Mesenteric fat pad (tissue), 1 donor: ENCODE results near the gene IFI35. TPM values are rescaled to one million over a fixed set of nuclear protein-coding genes. Genes with fewer than 3 reads are reported as not detected.

Experiments used
- DNase-seq: peaks from one replicate; pipeline ENCODE4 v3.0.0-alpha.2; 2020; ENCODE audit warnings: low spot score
- total RNA-seq: library from RNA; stranded (reverse); fragmentation: NEBNext Ultra II Directional; extraction: Animal tissue kit (Norgen Biotek cat#: 25700); gene quantifications from one replicate; pipeline ENCODE4 v1.2.1, GENCODE V29; 2021
- donor health status: DM: yes; HTN: yes; CAD: no.

IFI35 gene
- total RNA-seq, 1 donor from 2014 or later, result 33.5 TPM

DNA sequence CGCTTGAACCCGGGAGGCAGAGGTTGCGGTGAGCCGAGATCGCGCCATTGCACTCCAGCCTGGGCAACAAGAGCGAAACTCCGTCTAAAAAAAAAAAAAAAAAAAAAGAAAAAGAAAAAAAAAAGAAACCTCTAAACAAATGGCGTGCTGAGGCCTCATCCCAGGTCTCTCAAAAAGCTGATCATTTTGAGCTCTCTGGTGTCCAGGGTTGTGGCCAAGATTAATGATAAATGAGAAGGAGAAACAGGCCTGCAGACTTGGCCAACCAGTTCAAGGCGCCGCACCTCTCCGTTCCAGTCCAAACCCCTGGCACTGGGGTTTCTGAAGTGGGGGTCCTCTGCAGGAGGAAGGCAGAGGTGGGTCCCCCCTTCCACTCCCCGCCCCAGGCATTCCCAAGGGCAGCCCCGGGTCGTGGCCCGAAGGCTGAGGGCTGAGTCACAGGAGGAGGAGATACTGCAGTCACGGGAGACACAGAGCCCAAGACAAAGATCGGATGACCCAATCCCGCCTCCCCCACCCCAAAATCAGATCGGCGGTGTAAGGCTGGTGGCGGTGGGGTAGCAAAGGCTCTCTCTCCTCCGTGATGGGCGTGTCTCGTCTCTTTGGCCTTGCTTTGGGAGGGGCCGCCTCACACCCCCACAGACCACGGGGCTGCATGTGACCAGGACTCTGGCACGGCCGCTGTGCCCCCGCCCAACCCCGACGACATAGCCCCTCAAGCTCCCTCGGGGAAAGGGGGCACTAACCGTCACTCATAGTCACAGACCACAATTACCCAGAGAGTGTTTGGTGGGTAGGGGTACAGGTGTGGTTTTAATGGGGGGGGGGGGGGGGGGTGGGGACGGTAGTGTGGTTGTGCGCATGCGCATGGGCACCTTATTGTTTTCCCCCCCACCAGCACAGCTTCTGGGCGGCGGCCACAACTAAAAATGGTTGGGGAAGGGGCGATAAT, 14.5 kb downstream of the IFI35 start:
- DNase-seq, result peak; percentile 92

DNA sequence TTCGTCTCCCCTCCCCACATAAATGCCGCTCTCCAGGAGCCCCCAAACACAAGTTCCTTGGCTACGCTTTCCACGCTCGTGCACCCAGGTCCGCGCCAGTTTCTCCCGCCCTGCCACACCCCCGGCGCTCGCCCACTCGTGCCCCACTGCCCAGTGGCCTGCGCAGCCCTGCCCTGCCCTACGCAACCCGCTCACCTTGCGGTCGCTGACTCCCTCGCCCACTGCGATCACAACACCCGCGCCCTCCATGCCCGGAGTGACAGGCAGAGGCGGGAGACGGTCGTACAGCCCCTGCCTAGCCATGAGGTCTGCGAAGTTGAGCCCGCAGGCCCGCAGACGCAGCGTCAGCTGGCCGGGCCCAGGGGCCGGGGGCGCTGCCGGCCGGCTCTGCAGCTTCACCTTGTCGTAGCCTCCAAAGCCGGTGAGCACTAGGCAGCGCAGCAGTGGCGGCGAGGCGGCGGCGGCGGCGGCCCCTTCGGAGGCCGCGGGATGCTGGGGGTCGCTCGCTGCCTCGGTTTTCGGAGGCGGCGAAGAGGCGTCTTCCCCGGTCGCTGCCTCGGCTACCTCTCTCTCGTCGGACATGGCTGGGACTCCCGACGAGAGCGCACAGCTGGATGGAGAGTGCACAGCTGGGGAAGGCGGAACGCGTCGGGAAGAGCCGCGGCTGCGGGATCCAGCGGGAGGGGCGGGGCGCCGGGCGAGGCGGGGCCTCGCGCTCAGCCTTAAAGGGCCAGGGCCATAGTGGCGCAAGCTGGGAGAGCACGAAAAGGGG, 15.3 kb downstream of the IFI35 start, which contains the start of gene VAT1:
Gene VAT1 (minus strand): TSS at position 645 of the 772 bp plus-strand sequence. CDS start 63 bp downstream, at position 582.
- peak; percentile 94 for DNase-seq

DNA sequence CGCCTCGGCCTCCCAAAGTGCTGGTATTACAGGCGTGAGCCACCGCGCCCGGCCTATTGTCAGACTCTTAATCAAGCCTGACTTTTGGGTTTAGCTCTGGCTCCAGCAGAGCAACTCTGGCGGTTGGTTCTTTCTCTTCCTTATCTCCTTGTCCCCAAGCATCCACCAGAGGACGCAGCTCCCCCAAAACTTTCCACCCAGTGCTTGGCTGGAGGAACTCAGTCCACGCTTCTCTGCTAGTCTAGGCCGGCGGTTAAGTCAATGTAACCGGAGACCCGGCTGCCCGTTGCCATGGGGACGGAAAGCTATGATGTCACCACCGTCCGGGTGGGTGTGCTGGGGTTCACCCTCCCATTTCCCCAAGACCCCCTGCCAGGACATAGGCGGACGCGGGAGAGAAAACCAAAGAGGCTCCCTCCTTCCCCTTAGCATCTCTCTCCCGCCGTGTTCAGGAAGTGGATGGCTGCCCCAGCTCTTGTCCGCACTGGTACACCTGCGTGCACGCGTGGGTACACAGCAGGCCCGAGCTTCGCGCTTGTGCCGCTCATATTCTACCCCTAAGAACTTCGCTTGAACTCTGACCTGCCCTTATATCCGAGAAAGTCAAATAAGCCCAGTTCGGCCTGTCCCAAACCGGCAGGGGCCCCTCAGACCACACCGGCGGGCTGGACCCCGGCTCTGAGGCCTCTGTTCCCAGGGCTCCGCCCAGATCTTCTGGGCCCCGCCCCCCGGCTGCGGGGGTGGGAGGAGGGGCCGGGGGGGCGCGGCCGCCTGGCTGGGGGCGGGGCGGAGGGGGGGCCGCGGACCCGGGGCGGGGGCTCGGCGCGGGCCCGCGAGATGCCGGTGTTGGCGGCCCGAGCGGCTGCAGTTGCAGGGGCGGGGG, 18.1 kb downstream of the IFI35 start, which contains the start of gene RND2:
Gene RND2 (plus strand): TSS at position 825 of the 883 bp plus-strand sequence. CDS start 117 bp downstream, outside the sequence.
- no peak for DNase-seq

DNA sequence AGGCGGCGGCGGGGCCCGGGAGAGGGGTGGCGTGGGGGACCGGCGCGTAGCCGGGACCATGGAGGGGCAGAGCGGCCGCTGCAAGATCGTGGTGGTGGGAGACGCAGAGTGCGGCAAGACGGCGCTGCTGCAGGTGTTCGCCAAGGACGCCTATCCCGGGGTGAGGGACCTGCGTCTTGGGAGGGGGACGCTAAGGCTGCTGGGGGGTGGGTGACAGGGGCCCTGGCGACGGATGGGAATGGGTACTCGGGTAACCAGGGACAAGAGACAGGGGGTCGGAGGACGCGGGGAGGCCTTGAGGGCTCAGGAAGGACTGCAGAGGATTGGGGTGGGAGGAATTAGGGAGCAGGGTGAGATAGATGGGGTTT, 18.7 kb downstream of the IFI35 start:
- DNase-seq, result no peak

DNA sequence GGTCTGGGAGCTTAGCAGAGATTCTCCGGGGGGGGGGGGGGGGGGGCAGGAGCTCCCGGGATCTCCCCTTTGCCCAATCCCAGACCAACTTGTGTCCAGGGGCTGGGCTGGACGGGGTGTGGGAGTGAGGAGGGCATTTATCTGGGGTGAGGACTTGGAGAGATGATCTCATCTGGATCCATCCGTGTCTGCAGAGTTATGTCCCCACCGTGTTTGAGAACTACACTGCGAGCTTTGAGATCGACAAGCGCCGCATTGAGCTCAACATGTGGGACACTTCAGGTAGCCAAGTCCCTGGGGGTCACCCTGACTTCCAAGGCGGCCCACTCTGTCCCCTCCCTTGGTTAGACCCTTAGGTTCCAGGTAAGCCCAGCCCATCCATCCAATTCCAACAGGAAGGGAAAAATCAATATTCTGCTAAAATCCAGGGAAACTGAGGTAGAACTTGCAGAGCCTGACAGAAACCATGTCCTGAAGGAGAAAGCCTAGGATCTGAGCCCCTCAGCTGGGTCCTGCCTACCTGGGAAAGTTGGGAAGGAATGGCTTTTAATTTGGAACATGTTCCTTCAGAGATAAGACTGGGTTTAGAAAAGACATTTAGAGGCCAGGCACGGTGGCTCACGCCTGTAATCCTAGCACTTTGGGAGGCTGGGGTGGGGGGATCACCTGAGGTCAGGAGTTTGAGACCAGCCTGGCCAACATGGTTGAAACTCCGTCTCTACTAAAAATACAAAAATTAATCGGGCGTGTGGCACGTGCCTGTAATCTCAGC, 19.4 kb downstream of the IFI35 start:
- DNase-seq, result no peak

DNA sequence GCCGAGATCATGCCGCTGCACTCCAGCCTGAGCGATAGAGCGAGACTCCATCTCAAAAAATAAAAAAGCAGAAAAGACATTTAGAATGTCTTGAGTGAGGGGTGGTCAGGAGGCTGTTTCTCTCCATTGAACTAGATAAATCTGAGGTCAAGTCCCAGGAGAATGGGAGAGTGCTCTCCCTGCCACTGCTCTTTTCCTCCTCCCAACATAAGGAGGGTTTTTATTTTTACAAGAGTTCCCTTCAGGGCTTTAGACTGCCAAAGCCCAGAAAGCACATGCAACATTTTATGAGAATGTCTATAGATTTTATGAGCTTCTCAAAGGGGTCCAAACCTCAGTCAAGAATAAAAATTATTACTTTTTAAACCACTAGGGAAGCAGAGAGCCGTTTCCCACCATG, 20.0 kb downstream of the IFI35 start:
- no peak for DNase-seq

DNA sequence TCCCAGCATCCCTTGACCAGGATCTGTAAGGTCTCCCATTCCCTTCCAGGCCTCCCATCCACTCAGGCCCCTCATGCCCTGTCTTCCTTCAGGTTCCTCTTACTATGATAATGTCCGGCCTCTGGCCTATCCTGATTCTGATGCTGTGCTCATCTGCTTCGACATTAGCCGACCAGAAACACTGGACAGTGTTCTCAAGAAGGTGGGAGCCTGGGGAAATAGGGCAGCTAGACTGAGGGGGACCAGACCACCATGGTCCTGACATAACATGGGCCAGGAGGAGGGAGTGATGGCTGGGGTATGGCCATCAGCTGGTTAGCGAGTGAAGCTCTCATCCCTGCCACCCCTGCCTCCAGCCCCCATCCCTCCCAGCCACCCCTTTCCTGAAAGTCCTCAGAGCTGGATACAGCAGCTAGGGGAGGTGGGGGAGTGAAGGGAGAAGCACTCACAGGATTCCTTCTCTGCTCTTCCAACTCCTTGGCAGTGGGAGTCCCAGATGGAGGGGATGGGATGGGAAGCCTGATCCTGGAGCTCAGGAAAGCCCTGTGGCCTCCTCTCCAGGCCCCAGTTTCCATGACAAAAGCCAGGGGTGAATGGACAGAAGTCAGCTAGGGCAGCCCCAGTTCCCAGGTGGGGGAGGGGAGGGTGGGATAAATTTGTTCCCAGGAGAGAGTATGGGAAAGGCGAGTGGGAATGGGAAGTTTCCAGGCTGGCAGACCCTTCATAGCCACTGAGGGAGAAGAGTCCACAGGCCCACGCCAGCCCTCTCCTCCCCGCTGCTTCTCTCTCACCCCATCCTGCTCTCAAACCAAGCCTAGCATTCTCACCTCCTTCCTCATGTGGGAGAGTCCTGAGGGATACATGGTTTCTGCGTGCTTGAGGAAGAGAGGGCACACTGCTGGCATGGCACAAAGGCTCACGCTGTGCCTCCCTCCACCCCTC, 20.8 kb downstream of the IFI35 start:
- DNase-seq, result no peak

DNA sequence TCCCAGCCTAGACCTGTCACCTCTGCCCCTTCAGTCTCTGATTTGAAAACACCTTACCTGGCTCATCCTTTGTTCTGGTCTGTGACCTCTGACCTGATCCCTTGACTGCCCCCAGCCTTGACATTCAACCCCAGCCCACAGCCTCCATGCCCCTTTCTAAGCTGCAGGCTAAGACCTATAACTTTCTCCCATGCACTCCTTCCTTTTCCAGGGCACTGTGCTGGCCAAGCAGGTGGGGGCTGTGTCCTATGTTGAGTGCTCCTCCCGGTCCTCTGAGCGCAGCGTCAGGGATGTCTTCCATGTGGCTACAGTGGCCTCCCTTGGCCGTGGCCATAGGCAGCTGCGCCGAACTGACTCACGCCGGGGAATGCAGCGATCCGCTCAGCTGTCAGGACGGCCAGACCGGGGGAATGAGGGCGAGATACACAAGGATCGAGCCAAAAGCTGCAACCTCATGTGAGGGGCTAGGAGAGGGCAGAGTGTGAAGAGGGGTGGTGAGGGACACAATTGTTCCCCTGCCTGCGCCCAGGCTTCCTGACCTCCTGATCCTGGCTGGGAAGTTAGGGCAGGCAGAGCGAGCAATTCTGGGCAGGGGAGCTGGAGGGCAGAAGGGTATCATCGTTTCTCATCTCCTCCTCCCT, 21.8 kb downstream of the IFI35 start:
- no peak for DNase-seq

DNA sequence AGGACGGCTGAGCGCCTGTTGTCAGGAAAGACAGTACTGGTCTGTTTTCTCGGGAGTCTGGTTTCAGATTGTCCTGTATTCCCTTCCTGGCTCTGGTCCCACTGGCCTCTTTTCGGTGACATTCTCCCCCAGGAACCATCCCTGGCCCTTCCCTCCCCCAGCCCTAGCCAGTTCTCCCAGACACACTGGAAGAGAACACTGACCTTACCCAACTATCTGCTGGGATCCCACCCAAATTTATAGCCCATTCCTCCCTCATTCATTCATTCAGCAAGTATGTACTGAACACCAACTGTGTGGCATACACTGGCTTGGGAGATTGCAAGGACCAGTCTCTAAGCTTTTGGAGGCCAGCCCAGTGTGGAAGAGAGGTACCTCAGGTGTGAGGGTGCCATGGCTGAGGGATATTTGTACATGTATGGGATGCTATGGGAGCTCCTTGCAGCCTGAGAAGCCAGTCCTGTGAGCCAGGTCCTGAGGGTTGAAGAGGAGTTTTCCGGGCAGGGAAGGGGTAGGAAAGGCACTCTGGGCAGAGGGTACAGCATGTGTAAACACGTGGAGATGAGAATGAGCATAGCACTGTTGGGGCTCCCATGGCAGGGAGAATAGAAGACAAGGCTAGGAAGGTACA, 23.7 kb downstream of the IFI35 start:
- DNase-seq, result no peak

DNA sequence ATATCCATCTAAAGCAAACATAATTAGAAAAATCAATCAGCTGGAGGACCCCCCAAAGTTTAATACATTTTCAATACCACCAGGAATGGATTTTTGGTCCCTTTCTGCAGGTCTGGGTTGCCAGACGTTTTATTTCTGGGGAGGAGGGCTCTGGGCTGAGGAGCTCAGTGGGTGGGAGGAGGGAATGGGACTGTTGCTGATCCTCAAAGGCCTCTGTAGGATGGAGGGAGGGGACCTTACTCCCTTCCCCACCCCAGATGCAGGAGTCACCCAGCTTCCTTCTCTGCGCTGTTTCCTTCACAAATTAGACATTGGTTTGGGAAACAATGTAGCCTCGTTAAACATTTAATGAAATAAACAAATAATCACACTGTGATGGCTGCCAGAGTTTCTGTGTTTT, 25.1 kb downstream of the IFI35 start:
- no peak for DNase-seq

DNA sequence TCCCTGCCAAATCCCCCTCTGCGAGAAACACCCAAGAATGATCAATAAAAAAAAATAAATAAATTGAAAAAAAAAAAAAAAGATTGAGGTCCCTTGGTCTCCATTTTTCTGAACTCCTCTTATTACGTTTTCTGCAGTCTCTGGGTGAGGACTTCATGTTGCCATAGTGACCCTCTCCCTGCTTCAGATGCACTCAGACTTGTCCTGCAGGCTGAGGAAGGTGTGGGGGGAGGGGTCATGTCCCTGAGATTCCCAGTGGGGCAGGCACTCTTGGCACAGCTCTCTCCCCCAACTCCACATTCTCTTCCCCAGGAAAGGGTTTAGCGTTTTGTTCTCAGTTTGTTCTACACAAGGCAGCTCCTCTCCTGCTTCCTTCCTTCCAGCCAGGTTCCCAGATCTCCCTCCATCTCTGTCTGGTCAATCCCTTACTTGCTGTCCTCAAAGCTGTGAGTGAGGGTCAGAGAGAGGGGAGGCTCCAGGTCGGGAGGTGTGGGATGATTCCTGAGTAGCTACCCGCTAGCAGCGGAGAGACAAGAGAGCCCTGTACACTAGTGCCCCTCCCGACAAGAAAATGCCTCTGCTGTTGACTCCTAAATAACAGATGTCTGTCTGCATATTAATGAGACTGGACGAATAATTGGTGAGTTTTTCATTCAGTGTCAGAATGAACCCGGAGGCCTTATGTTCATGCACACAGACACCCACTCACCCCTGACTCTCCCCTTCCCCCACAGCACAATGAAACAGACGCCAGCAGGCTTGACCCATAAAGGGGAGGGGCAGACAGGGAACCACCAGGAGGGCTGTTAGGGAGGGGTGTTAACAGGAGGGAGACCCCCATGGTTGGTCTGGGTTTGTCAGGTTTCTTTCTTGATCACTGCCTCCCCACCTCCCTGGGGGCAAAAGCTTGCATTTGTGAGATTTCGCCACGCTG, 27.6 kb downstream of the IFI35 start:
- DNase-seq, result no peak

DNA sequence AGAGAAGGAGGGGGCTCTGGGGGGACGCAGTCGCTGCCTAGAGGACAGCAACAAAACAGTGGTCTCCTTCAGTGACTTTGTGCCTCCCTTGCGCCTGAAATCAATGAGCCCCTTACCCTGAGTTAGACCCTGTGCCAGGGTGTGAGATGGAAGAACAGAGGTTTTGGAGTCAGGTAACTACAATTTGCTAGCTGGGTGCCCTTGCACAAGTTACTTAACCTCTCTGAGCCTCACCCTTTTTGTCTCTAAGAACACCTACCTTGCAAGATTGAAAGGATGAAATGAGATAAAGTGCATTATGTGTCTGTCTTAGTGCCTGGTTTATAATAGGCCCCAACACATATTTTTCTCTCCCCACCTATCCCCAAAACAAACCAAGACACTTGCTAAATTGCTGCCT, 28.3 kb downstream of the IFI35 start:
- DNase-seq, result no peak

DNA sequence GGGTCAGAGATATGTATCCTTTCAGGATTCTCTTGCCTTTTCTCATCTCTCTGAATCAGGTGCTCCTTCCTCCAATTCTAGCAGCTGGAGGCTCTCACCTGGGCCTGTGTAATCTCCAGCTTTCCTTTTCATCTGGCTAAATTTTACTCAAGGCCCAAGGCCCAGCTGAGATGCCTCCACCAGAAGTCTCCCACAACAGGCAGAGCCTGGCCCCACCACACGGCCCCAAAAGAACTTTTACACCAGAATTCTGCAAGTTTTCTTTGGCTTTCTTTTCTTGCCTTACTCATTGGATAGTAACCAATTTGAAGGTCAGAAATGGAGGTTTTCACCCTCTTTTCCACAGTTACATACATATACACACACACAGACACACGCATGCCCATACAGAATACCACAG, 33.1 kb downstream of the IFI35 start:
- DNase-seq, result peak; percentile 65

DNA sequence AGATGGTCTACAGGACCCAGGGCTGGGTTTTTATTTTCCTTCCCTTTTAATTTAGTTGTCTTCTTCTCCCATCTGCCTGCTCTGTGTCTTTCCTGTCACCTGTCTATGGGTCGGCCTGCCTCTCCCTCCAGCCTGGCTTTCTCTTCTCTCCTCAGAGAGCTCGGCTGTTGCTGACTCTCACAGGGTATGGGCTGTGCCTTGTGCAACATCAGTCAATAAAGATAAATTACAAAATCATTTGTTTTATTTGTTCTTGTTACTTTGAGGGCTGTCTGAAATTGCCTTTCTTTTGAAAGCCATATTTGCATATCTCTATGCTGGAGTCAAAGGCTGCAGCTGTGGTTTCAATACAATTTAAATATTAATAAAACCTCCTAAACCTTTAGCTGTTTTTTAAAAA, 34.1 kb downstream of the IFI35 start:
- DNase-seq, result peak; percentile 11

DNA sequence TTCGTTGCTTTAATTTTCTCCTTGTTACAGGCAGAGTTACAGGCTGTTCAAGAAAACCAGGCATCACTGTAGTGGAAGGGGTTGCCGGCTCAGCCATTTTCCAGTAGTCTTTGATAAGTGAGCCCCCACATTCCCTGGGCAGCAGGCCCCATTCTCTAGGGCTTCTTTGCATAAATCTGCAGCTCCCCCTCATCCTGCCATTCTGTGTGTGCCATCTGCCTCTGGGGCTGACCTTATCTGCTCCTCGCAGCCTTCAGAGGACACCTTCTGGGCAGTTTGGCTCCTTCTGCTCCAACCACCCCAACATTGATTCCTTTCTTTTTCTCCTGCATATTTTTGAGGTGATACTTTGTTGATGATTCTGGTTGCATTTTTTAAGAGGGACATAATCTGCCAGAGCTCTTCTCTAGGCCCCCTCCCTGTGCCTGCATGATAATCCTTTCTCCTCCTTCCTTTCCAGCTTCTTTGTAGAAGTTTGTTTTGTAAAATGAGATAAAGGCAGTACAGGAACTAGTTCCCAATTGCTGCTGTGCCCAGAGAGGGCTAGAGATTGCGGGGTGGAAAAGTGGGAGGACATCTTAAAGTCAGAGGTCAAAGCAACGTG, 35.5 kb downstream of the IFI35 start:
- DNase-seq, result peak; percentile 39

DNA sequence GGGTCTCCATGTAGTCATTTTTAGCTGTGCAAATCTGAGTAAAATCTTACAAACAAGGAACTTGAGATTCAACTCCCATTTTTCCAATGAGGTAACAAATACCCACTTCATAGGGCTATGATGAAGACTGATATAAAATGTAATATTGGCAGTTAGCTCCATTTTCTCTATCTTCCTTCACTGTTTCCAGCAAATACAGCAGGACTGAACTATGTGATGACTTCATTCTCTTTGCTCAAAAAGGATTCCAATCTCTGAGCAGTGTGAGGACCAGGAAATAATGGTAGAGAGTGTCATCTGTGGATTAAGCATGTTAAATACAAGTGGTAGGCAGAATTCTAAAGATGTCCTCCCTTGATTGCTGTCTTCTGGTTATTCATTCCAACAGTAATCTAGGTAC, 36.7 kb downstream of the IFI35 start:
- DNase-seq, result no peak

DNA sequence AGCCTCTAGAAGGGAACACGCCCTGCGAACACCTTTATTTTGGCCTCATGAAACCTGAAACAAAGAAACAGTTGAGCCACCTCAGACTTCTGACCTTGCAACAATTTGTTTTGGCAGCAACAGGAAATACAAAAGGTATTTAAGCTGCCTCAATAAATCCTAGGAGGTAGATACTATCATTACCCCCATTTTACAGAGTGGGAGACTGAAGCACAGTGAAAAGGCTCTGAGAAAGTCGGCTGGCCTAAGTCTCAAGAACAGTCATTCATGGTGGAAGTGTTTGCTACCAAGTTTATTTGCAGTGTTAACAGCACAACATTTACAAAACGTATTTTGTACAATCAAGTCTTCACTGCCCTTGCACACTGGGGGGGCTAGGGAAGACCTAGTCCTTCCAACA, 37.4 kb downstream of the IFI35 start:
- DNase-seq, result peak; percentile 18
